Karpas-422 (cell line): ENCODE results near the gene RAPGEF4. TPM values are rescaled to one million over a fixed set of nuclear protein-coding genes. Genes with fewer than 3 reads are reported as not detected.
"Not testable (repeated sequence)": the region's sequence is repeated elsewhere in the genome, so short reads cannot be mapped to it uniquely, and the experiment has no call there.

ENCODE experiments used
- DNase-seq: peaks from one replicate; pipeline ENCODE4 v3.0.0-alpha.2; 2015
- H2AFZ ChIP-seq: fragments of 200-600 bp; sonication (generic); 2 replicates; pipeline ENCODE4 v1.6.1; 2014; ENCODE audit warnings: antibody characterized with exemption, low read length, mixed read lengths
- H3K27ac ChIP-seq: fragments of 200-600 bp; sonication (generic); 2 replicates; pipeline ENCODE4 v1.5.1; 2014; ENCODE audit warnings: mild to moderate bottlenecking, low read length, moderate library complexity
- H3K27me3 ChIP-seq: fragments of 200-600 bp; sonication (generic); 2 replicates; pipeline ENCODE4 v1.6.1; 2014; ENCODE audit warnings: low read length, mixed read lengths
- H3K36me3 ChIP-seq: fragments of 200-600 bp; sonication (generic); 2 replicates; pipeline ENCODE4 v1.6.1; 2014; ENCODE audit warnings: low read length, mixed read lengths; ENCODE audit not compliant: insufficient read depth
- H3K4me1 ChIP-seq: fragments of 200-600 bp; sonication (generic); 2 replicates; pipeline ENCODE4 v1.6.1; 2014; ENCODE audit warnings: mild to moderate bottlenecking, low read length, mixed read lengths
- H3K4me2 ChIP-seq: fragments of 200-600 bp; sonication (generic); 2 replicates; pipeline ENCODE4 v1.6.1; 2014; ENCODE audit warnings: low read length, low read depth, mild to moderate bottlenecking; ENCODE audit not compliant: poor library complexity, severe bottlenecking
- H3K4me3 ChIP-seq: fragments of 200-600 bp; sonication (generic); 2 replicates; pipeline ENCODE4 v1.5.1; 2014; ENCODE audit warnings: mild to moderate bottlenecking, antibody characterized with exemption, low read length, mixed read lengths
- H3K79me2 ChIP-seq: fragments of 200-600 bp; sonication (generic); 2 replicates; pipeline ENCODE4 v1.6.1; 2014; ENCODE audit warnings: mild to moderate bottlenecking, low read length, mixed read lengths
- H3K9ac ChIP-seq: fragments of 200-600 bp; sonication (generic); 2 replicates; pipeline ENCODE4 v1.6.0; 2014; ENCODE audit warnings: low read length
- H3K9me2 ChIP-seq: fragments of 200-600 bp; sonication (generic), shearing (Covaris generic); replicated peaks from 2 replicates; pipeline ENCODE4 v1.6.0; 2014; ENCODE audit warnings: mild to moderate bottlenecking, low read length, moderate library complexity; ENCODE audit not compliant: insufficient read depth
- H3K9me3 ChIP-seq: fragments of 300-700, 200-600 bp; sonication (generic); 2 replicates; pipeline ENCODE4 v1.6.1; 2014; ENCODE audit warnings: low read length, mixed read lengths
- H4K20me1 ChIP-seq: fragments of 200-600 bp; sonication (generic); 2 replicates; pipeline ENCODE4 v1.6.1; 2014; ENCODE audit warnings: mild to moderate bottlenecking, antibody characterized with exemption, low read length, low read depth; ENCODE audit not compliant: insufficient read depth
- total RNA-seq: library from RNA; depleted of rRNA; stranded (reverse); fragments of >200 nt; shearing (Covaris generic); gene quantifications from 2 replicates; pipeline ENCODE4 v1.2.3, GENCODE V29; 2014; ENCODE audit warnings: low replicate concordance

The RAPGEF4 gene
- total RNA-seq, 1 experiment from 2014 or later, result 0.97 TPM

GRCh38 chr2:173086518-173087213, 351.0 kb downstream of the RAPGEF4 start:
- no peaks in the 10 kb centered on the region for H3K9me3 ChIP-seq
- no peaks in the 10 kb centered on the region for H3K79me2 ChIP-seq
- no peak overlapping the region for H3K9ac ChIP-seq

DNA sequence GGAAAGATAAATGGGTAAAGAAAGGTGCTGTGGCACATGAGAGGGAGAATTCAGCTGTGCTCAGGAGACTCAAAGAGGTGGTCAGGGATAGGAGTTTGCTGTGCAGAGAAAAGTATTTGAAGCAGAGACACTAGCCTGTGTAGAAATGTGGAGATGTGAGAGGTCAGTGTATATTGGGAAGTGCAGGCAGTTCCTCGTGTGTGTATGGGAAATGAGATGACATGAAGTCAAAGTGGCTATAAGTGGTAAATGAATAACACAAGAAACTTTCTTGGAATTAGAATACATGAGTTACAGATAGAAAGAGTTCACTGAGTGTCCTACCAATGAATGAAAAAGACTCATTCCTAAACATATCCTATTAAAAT, 351.6 kb downstream of the RAPGEF4 start:
- H3K4me1 ChIP-seq, result no peaks in the 10 kb centered on the region
- no peaks in the 10 kb centered on the region for H3K9me2 ChIP-seq
- H3K79me2 ChIP-seq, result no peaks in the 10 kb centered on the region
- no peak overlapping the region for H3K4me3 ChIP-seq
- H3K36me3 ChIP-seq, result no peaks in the 10 kb centered on the region
- no peak overlapping the region for H3K4me2 ChIP-seq
- H3K9me3 ChIP-seq, result no peaks in the 10 kb centered on the region
- H3K27me3 ChIP-seq, result no peaks in the 10 kb centered on the region
- no peak for DNase-seq
- no peaks in the 10 kb centered on the region for H4K20me1 ChIP-seq
- no peak overlapping the region for H3K9ac ChIP-seq
- no peak overlapping the region for H3K27ac ChIP-seq
- H2AFZ ChIP-seq, result no peak overlapping the region

More at GRCh38 chr2:173086518-173087213, 351.0 kb downstream of the RAPGEF4 start:
- Histone ChIP-seq H3K4me3 (no peak overlapping the region), H2AFZ (no peak overlapping the region), H3K4me1 (no peaks in the 10 kb centered on the region), H3K4me2 (no peak overlapping the region), H4K20me1 (no peaks in the 10 kb centered on the region), H3K27me3 (no peaks in the 10 kb centered on the region), H3K36me3 (no peaks in the 10 kb centered on the region), H3K27ac (no peak overlapping the region), H3K9me2 (no peaks in the 10 kb centered on the region)
- DNase-seq, result no peak

DNA sequence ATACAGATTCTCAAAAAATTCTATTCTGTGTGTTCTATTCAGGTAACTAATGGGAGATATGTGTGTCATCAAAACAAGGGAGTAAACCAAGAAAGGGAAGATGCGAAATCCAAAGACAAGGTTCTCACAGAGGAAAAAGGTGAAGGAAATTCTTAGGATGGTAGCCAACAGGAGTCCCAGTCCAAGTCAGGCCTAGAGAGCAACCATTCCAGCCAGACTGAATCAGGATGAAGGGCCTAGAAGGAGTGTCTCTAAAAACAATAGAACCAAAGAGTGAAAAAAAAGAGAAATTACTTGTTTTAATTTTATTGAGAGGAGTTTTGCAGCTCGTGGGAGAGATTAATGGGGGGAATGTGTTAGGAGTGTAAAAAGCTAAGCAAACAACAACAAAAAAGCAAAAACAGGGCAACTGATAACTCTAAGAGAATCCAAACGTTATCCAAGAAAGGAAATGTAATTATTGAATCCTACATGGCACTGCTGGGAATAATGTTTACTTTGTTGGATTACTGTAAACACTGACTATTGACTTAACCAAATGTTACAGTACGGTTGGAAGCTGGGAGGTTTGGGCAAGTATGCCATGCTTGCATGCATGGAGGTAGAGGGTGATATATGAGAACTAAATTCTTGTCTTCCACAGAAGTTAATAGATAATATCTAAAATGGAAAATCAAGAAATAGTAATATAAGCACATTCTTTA, 352.3 kb downstream of the RAPGEF4 start:
- Histone ChIP-seq H2AFZ (no peak overlapping the region), H3K9ac (no peak overlapping the region), H3K9me3 (no peaks in the 10 kb centered on the region), H3K4me3 (no peak overlapping the region), H3K4me1 (no peaks in the 10 kb centered on the region), H3K9me2 (no peaks in the 10 kb centered on the region), H3K79me2 (no peaks in the 10 kb centered on the region), H3K4me2 (no peak overlapping the region), H3K27ac (no peak overlapping the region), H3K27me3 (no peaks in the 10 kb centered on the region), H4K20me1 (no peaks in the 10 kb centered on the region), H3K36me3 (no peaks in the 10 kb centered on the region)
- DNase-seq, result no peak

DNA sequence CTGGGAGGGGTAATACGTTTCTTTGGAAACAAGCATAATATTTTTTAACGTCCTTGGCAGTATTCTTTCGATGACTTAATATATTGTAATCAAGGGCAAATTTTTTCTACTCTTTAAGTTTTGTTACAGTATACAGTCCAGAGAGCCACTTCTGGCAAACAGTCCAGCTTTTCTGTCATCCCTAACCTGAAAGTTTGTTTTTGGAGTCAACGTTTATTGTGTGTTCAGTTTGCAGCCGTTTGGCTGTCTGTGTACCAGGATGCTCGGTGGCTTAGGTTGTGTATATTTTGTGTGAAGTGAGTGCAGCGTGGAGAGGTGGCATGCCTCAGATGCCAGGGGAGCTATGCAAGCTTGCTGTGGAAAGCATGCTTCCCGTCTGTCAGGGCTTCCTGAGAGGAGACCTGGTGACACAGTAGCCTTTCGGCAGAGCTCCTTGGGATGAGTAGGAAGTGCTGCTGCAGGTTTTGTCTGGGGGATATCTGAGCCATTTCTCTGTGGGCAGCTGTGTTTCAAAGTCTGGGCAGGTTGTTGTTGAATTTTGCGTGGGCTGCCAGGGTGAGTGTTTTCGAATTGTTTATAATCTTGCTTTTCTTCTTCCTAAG, 354.7 kb downstream of the RAPGEF4 start:
- H4K20me1 ChIP-seq, result no peaks in the 10 kb centered on the region
- H3K9me3 ChIP-seq, result no peaks in the 10 kb centered on the region
- DNase-seq, result no peak
- no peaks in the 10 kb centered on the region for H3K27me3 ChIP-seq
- no peaks in the 10 kb centered on the region for H3K9me2 ChIP-seq
- H3K27ac ChIP-seq, result no peak overlapping the region
- H2AFZ ChIP-seq, result no peak overlapping the region
- no peak overlapping the region for H3K4me2 ChIP-seq
- no peak overlapping the region for H3K9ac ChIP-seq
- H3K4me3 ChIP-seq, result no peak overlapping the region
- H3K4me1 ChIP-seq, result no peaks in the 10 kb centered on the region
- H3K79me2 ChIP-seq, result no peaks in the 10 kb centered on the region
- H3K36me3 ChIP-seq, result no peaks in the 10 kb centered on the region

GRCh38 chr2:173090973-173091660, 355.5 kb downstream of the RAPGEF4 start:
- no peaks in the 10 kb centered on the region for H3K79me2 ChIP-seq
- no peak for DNase-seq
- H3K36me3 ChIP-seq, result no peaks in the 10 kb centered on the region
- H4K20me1 ChIP-seq, result no peaks in the 10 kb centered on the region
- H3K27ac ChIP-seq, result no peak overlapping the region
- no peak overlapping the region for H3K4me3 ChIP-seq
- H3K4me2 ChIP-seq, result no peak overlapping the region
- H3K4me1 ChIP-seq, result no peaks in the 10 kb centered on the region
- H3K9ac ChIP-seq, result no peak overlapping the region
- H3K9me2 ChIP-seq, result no peaks in the 10 kb centered on the region
- H3K27me3 ChIP-seq, result no peaks in the 10 kb centered on the region
- H2AFZ ChIP-seq, result no peak overlapping the region
- no peaks in the 10 kb centered on the region for H3K9me3 ChIP-seq

DNA sequence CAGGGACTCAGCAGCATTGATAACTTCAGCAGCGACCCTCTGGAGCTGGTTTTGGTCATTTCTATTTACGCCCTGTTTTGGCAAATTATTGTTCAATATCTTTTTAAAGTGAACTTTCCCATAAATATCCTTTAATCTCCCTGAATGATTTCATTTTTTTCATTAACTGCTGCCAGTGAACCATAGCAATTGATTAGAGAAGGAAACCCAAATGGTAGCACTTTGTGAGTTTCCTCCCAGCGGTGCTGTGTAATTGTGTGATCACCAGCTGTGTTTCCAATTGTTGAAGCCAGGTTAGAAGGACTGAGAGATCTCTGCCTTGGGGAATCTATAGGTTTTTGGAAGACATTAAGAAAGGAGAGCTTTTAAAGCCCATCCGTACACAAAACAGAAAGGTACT, 356.3 kb downstream of the RAPGEF4 start:
- Histone ChIP-seq H2AFZ (no peak overlapping the region), H4K20me1 (no peaks in the 10 kb centered on the region), H3K9me3 (no peaks in the 10 kb centered on the region), H3K79me2 (no peaks in the 10 kb centered on the region), H3K4me2 (no peak overlapping the region), H3K9ac (no peak overlapping the region), H3K27me3 (no peaks in the 10 kb centered on the region), H3K36me3 (no peaks in the 10 kb centered on the region), H3K4me1 (no peaks in the 10 kb centered on the region), H3K27ac (no peak overlapping the region), H3K4me3 (no peak overlapping the region), H3K9me2 (no peaks in the 10 kb centered on the region)
- DNase-seq, result no peak

DNA sequence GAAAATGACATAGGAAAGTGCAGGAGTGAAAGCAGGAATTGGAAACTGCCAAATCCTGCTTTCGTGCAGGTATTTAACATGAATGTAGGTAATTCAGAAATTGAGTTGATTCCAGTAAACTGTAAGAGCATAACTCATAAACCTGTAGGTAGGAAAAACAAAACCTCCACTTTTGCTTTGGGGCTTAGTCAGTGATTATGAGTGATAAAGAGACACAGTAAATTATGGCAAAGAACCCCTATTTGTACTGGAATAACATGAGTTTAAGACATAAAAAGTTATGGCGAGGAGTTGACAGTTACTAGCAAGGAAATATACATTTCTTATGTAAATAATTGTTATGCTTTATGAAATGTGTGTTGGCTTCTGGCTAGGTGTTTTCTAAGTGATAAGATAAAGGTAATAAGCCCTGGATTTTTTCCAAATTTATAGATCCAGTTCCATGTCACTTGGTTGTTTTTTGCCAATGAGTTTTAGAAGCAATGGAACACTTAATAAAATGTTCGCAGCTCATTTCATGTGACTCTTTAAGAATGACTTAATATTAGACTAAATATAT, 357.3 kb downstream of the RAPGEF4 start:
- Histone ChIP-seq H3K9me2 (no peaks in the 10 kb centered on the region), H3K4me1 (no peaks in the 10 kb centered on the region), H4K20me1 (no peaks in the 10 kb centered on the region), H3K27ac (no peak overlapping the region), H3K27me3 (no peaks in the 10 kb centered on the region), H3K9me3 (no peaks in the 10 kb centered on the region), H2AFZ (no peak overlapping the region), H3K36me3 (no peaks in the 10 kb centered on the region), H3K4me2 (no peak overlapping the region), H3K79me2 (no peaks in the 10 kb centered on the region), H3K4me3 (no peak overlapping the region), H3K9ac (no peak overlapping the region)
- DNase-seq, result no peak

DNA sequence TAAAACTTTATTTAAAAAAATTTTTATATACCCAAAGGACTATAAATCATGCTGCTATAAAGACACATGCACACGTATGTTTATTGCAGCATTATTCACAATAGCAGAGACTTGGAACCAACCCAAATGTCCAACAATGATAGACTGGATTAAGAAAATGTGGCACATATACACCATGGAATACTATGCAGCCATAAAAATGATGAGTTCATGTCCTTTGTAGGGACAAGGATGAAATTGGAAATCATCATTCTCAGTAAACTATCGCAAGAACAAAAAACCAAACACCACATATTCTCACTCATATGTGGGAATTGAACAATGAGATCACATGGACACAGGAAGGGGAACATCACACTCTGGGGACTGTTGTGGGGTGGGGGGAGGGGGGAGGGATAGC, 358.0 kb downstream of the RAPGEF4 start:
- not testable (repeated sequence) for H3K9ac ChIP-seq, DNase-seq, H3K9me2 ChIP-seq, H3K4me1 ChIP-seq, H4K20me1 ChIP-seq, H3K4me2 ChIP-seq, H3K79me2 ChIP-seq, H3K9me3 ChIP-seq, H3K27ac ChIP-seq, H2AFZ ChIP-seq, H3K4me3 ChIP-seq, H3K27me3 ChIP-seq, H3K36me3 ChIP-seq
